ENCODE results near the gene RFLNA. TPM values are rescaled to one million over a fixed set of nuclear protein-coding genes. Genes with fewer than 3 reads are reported as not detected.
A peak's percentile ranks its signal among the peaks of the same experiment; 100 is the strongest.

RFLNA gene
- total and polyA plus RNA-seq, 8 donors = 18.2 to 294 (median 75.8) TPM

GRCh38 chr12:124310178-124310577, 15.3 kb downstream of the RFLNA start:
- TF ChIP-seq POLR2A (IDR thresholded peaks at IDR 0.05) (no peak), EP300 (IDR thresholded peaks at IDR 0.05) (no peak), CTCF (IDR thresholded peaks at IDR 0.05) (no peak), POLR2AphosphoS5 (IDR thresholded peaks at IDR 0.05) (no peak)
- H3K27ac ChIP-seq = no peak overlapping the region
- H3K27me3 ChIP-seq = no peaks in the 10 kb centered on the region
- peaks cover 4 to 42% (median 24%) of the 10 kb centered on the region in 4 donors for H3K36me3 ChIP-seq
- intact Hi-C loops (cut with DNase I; ENCODE audit: low total_unique reads) = no loop called here
- no peak for DNase-seq
- peaks cover 0 to 37% (median 4%) of the 10 kb centered on the region in 4 donors for H3K4me1 ChIP-seq
- no peaks in the 10 kb centered on the region for H3K9me3 ChIP-seq
- WGBS, 5 donors = 74 to 86% (median 84%) methylated on average over 4 of the region's 4 CpGs
- H3K4me3 ChIP-seq = no peak overlapping the region

- 84 to 96% (median 90%) methylated on average over 2 to 3 of the region's 3 CpGs for WGBS, 5 donors
- Histone ChIP-seq H3K9me3 (no peaks in the 10 kb centered on the region), H3K36me3 (peaks cover 9 to 48% (median 28%) of the 10 kb centered on the region in 4 donors), H3K4me3 (no peak overlapping the region), H3K27me3 (no peaks in the 10 kb centered on the region), H3K27ac (no peak overlapping the region), H3K4me1 (peaks cover 0 to 32% (median 2%) of the 10 kb centered on the region in 4 donors)
- intact Hi-C loops (cut with DNase I; ENCODE audit: low total_unique reads) = no loop called here
- TF ChIP-seq CTCF (IDR thresholded peaks at IDR 0.05) (no peak), POLR2AphosphoS5 (IDR thresholded peaks at IDR 0.05) (no peak), EP300 (IDR thresholded peaks at IDR 0.05) (no peak), POLR2A (IDR thresholded peaks at IDR 0.05) (no peak)
- no peak for DNase-seq
Measured at GRCh38 chr12:124310785-124311184, 15.9 kb downstream of the RFLNA start.

- H3K27ac ChIP-seq = peak overlapping the region in 1 of 5 donors; percentile 26
- intact Hi-C loops (cut with DNase I; ENCODE audit: low total_unique reads) = no loop called here
- no peak overlapping the region for H3K4me3 ChIP-seq
- peaks cover 9 to 54% (median 32%) of the 10 kb centered on the region in 4 donors for H3K36me3 ChIP-seq
- WGBS, 5 donors = 72 to 81% (median 77%) methylated on average over 9 to 17 of the region's 17 CpGs
- TF ChIP-seq CTCF (IDR thresholded peaks at IDR 0.05) (no peak), POLR2AphosphoS5 (IDR thresholded peaks at IDR 0.05) (no peak), EP300 (IDR thresholded peaks at IDR 0.05) (no peak), POLR2A (IDR thresholded peaks at IDR 0.05) (no peak)
- no peaks in the 10 kb centered on the region for H3K9me3 ChIP-seq
- H3K27me3 ChIP-seq = no peaks in the 10 kb centered on the region
- peaks cover 0 to 25% (median 2%) of the 10 kb centered on the region in 4 donors for H3K4me1 ChIP-seq
- DNase-seq = peak; percentile 56 to 59
Measured at GRCh38 chr12:124311292-124312109, 16.6 kb downstream of the RFLNA start.

GRCh38 chr12:124312601-124313000, 17.7 kb downstream of the RFLNA start:
- no peaks in the 10 kb centered on the region for H3K27me3 ChIP-seq
- TF ChIP-seq POLR2A (IDR thresholded peaks at IDR 0.05) = no peak
- no peak for TF ChIP-seq POLR2AphosphoS5 (IDR thresholded peaks at IDR 0.05)
- TF ChIP-seq EP300 (IDR thresholded peaks at IDR 0.05) = no peak
- TF ChIP-seq CTCF (IDR thresholded peaks at IDR 0.05) = no peak
- peaks cover 0 to 15% (median 2%) of the 10 kb centered on the region in 4 donors for H3K4me1 ChIP-seq
- H3K4me3 ChIP-seq = no peak overlapping the region
- intact Hi-C loops (cut with DNase I; ENCODE audit: low total_unique reads) = no loop called here
- DNase-seq = no peak
- H3K9me3 ChIP-seq = no peaks in the 10 kb centered on the region
- 76 to 88% (median 79%) methylated on average over 5 to 6 of the region's 6 CpGs for WGBS, 5 donors
- H3K36me3 ChIP-seq = peaks cover 9 to 48% (median 32%) of the 10 kb centered on the region in 4 donors
- no peak overlapping the region for H3K27ac ChIP-seq
